NCI-H82 (cell line): ENCODE data around the gene OR2S2.
A peak's percentile ranks its signal among the peaks of the same experiment; 100 is the strongest.
"Not testable (repeated sequence)": the region's sequence is repeated elsewhere in the genome, so short reads cannot be mapped to it uniquely, and the experiment has no call there.

Experiments
- DNase-seq: peaks from one replicate; lab custom pipeline; 2025; lab: John Stamatoyannopoulos, UW

The OR2S2 gene

GRCh38 chr9:35933550-35934067, 24.3 kb downstream of the OR2S2 start:
- peak; percentile 35 for DNase-seq

- no peak for DNase-seq
These were observed 25.2 kb downstream of the OR2S2 start for GRCh38 chr9:35932735-35933134.

- no peak for DNase-seq
These were observed 27.0 kb downstream of the OR2S2 start for GRCh38 chr9:35930989-35931388.

- DNase-seq: no peak
These were observed 27.4 kb downstream of the OR2S2 start for GRCh38 chr9:35930521-35930920.

GRCh38 chr9:35929453-35929718, 28.6 kb downstream of the OR2S2 start:
- no peak for DNase-seq

- DNase-seq: no peak
These were observed 29.1 kb downstream of the OR2S2 start for GRCh38 chr9:35928591-35929452.

- no peak for DNase-seq
These were observed 33.8 kb downstream of the OR2S2 start for GRCh38 chr9:35923927-35924763.

- no peak for DNase-seq
These were observed 34.4 kb downstream of the OR2S2 start for GRCh38 chr9:35923598-35923926.

GRCh38 chr9:35920051-35920620, 37.8 kb downstream of the OR2S2 start:
- DNase-seq: no peak

- DNase-seq: no peak
These were observed 38.5 kb downstream of the OR2S2 start for GRCh38 chr9:35919212-35920008.

GRCh38 chr9:35918780-35919179, 39.2 kb downstream of the OR2S2 start:
- DNase-seq: no peak

GRCh38 chr9:35917261-35917660, 40.7 kb downstream of the OR2S2 start:
- peak; percentile 45 for DNase-seq

- no peak for DNase-seq
These were observed 42.2 kb downstream of the OR2S2 start for GRCh38 chr9:35915681-35916294.

GRCh38 chr9:35914301-35914807, 43.6 kb downstream of the OR2S2 start:
- no peak for DNase-seq

GRCh38 chr9:35913429-35913828, 44.5 kb downstream of the OR2S2 start:
- DNase-seq: not testable (repeated sequence)

GRCh38 chr9:35912791-35913400, 45.1 kb downstream of the OR2S2 start:
- DNase-seq: no peak

- no peak for DNase-seq
These were observed 46.3 kb downstream of the OR2S2 start for GRCh38 chr9:35911690-35912089.

GRCh38 chr9:35910613-35911359, 47.2 kb downstream of the OR2S2 start:
- peak; percentile 56 for DNase-seq

- no peak for DNase-seq
These were observed 48.0 kb downstream of the OR2S2 start for GRCh38 chr9:35909687-35910612.
